ENCODE data around the gene RND2. TPM values are rescaled to one million over a fixed set of nuclear protein-coding genes. Genes with fewer than 3 reads are reported as not detected.

RND2 gene
- total and polyA plus RNA-seq, 2 of the 13 experiments (the other 11 are each of a cell fraction or from before 2014, with no cell fraction given), result 0.05 to 0.11 TPM

DNA sequence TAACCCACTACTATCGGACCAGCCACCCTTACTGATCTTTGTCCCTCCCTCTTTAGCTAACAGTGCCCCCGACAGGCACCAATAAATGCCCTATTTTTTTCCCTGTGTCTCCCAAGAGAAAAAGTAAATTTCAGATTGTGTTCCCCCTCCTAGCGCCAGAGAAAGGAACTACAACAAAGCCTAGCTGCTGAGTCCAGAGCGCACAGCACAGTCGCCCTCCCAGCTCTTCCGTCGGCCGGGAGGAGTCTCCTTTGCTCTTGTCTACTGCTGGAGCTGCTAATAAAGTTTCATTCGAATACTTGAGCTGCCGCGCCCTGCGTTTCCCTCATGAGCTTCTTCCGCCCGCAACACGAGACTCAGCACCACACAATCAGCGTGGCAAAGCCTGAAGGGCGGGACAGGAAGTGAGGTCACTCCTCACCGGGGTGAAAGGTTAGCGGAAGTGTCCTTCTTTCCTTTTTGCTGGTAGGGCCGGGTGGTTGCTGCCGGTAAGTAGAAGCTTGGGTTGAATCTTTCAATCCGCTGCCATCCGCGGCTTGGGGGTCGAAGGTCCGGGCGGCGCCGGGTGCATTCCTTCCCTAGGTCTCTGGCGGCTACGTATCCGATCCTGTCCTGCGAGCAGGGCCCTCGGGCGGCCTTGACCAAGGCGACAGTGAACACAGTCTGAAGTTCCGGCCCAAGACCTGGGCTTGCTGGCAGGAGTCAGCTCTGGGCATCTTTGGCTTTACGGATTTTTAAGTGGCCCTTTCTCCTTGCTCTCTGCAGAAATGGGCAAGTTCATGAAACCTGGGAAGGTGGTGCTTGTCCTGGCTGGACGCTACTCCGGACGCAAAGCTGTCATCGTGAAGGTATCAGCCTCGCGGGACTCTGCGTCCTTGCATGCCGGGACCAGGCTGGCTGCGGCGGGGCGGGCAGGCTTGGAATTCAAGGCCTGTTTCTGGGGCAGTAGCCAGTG is 26.8 kb upstream of the RND2 start, which contains the start of gene RPL27 (continued):
- TF ChIP-seq, protein P1, sequence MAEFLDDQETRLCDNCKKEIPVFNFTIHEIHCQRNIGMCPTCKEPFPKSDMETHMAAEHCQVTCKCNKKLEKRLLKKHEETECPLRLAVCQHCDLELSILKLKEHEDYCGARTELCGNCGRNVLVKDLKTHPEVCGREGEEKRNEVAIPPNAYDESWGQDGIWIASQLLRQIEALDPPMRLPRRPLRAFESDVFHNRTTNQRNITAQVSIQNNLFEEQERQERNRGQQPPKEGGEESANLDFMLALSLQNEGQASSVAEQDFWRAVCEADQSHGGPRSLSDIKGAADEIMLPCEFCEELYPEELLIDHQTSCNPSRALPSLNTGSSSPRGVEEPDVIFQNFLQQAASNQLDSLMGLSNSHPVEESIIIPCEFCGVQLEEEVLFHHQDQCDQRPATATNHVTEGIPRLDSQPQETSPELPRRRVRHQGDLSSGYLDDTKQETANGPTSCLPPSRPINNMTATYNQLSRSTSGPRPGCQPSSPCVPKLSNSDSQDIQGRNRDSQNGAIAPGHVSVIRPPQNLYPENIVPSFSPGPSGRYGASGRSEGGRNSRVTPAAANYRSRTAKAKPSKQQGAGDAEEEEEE (CRISPR knock-in tag; IDR thresholded peaks at IDR 0.05; ENCODE audit: borderline replicate concordance), result 0 out of 2 replicates have a peak, but pooled peaks have one; percentile 78
- TF ChIP-seq, protein P2, sequence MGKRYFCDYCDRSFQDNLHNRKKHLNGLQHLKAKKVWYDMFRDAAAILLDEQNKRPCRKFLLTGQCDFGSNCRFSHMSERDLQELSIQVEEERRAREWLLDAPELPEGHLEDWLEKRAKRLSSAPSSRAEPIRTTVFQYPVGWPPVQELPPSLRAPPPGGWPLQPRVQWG (CRISPR knock-in tag; IDR thresholded peaks at IDR 0.05; ENCODE audit: borderline replicate concordance, low read depth), result no peak
- peak; percentile 97 for TF ChIP-seq HDAC1 (CRISPR knock-in tag; IDR thresholded peaks at IDR 0.05)
- TF ChIP-seq WIZ (CRISPR knock-in tag; IDR thresholded peaks at IDR 0.05), result peak; percentile 86; the same call in 1 of the 2 replicates
- TF ChIP-seq DR1 (CRISPR knock-in tag; IDR thresholded peaks at IDR 0.05), result peak; percentile 99
- peak; percentile 47; the same call in 1 of the 2 replicates for TF ChIP-seq ZNF780A (CRISPR knock-in tag; IDR thresholded peaks at IDR 0.05)
- TF ChIP-seq ZFY (CRISPR knock-in tag; IDR thresholded peaks at IDR 0.05), result peak; percentile 100
- peak; percentile 90 for TF ChIP-seq ATF7-NPFF (CRISPR knock-in tag; IDR thresholded peaks at IDR 0.05; ENCODE audit: low read depth)
- peak; percentile 99 for TF ChIP-seq ZNF788 (CRISPR knock-in tag; IDR thresholded peaks at IDR 0.05; ENCODE audit: borderline replicate concordance)
- TF ChIP-seq CHD4 (IDR thresholded peaks at IDR 0.05; ENCODE audit: borderline replicate concordance, low read length), result no peak
- TF ChIP-seq TGIF2 (CRISPR knock-in tag; IDR thresholded peaks at IDR 0.05), result peak; percentile 68
- peak; percentile 88; the same call in 1 of the 2 replicates for TF ChIP-seq SMYD3 (CRISPR knock-in tag; IDR thresholded peaks at IDR 0.05)
- TF ChIP-seq, protein P3, sequence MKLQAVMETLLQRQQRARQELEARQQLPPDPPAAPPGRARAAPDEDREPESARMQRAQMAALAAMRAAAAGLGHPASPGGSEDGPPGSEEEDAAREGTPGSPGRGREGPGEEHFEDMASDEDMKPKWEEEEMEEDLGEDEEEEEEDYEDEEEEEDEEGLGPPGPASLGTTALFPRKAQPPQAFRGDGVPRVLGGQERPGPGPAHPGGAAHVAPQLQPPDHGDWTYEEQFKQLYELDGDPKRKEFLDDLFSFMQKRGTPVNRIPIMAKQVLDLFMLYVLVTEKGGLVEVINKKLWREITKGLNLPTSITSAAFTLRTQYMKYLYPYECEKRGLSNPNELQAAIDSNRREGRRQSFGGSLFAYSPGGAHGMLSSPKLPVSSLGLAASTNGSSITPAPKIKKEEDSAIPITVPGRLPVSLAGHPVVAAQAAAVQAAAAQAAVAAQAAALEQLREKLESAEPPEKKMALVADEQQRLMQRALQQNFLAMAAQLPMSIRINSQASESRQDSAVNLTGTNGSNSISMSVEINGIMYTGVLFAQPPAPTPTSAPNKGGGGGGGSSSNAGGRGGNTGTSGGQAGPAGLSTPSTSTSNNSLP (IDR thresholded peaks at IDR 0.05; ENCODE audit: low read depth, low read length), result peak; percentile 90
- TF ChIP-seq, protein P4, sequence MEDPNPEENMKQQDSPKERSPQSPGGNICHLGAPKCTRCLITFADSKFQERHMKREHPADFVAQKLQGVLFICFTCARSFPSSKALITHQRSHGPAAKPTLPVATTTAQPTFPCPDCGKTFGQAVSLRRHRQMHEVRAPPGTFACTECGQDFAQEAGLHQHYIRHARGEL (CRISPR knock-in tag; IDR thresholded peaks at IDR 0.05), result no peak
- peak; percentile 49; the same call in 1 of the 2 replicates for TF ChIP-seq ZNF644 (CRISPR knock-in tag; IDR thresholded peaks at IDR 0.05; ENCODE audit: low read depth)
- TF ChIP-seq SALL2 (CRISPR knock-in tag; IDR thresholded peaks at IDR 0.05), result peak; percentile 92
- TF ChIP-seq KLF15 (CRISPR knock-in tag; IDR thresholded peaks at IDR 0.05; ENCODE audit: borderline replicate concordance), result peak; percentile 72; the same call in 1 of the 2 replicates
- TF ChIP-seq, protein P5, sequence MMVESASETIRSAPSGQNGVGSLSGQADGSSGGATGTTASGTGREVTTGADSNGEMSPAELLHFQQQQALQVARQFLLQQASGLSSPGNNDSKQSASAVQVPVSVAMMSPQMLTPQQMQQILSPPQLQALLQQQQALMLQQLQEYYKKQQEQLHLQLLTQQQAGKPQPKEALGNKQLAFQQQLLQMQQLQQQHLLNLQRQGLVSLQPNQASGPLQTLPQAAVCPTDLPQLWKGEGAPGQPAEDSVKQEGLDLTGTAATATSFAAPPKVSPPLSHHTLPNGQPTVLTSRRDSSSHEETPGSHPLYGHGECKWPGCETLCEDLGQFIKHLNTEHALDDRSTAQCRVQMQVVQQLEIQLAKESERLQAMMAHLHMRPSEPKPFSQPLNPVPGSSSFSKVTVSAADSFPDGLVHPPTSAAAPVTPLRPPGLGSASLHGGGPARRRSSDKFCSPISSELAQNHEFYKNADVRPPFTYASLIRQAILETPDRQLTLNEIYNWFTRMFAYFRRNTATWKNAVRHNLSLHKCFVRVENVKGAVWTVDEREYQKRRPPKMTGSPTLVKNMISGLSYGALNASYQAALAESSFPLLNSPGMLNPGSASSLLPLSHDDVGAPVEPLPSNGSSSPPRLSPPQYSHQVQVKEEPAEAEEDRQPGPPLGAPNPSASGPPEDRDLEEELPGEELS (CRISPR knock-in tag; IDR thresholded peaks at IDR 0.05), result peak; percentile 91
- peak; percentile 90 for TF ChIP-seq MAZ (IDR thresholded peaks at IDR 0.05; ENCODE audit: borderline replicate concordance, low read depth, low read length)
- peak; percentile 97 for TF ChIP-seq MAZ (CRISPR knock-in tag; IDR thresholded peaks at IDR 0.05; ENCODE audit: low read depth)
- TF ChIP-seq ZNF556 (CRISPR knock-in tag; IDR thresholded peaks at IDR 0.05; ENCODE audit: borderline replicate concordance), result peak; percentile 99
- TF ChIP-seq KMT2B (CRISPR knock-in tag; IDR thresholded peaks at IDR 0.05), result peak; percentile 93
- TF ChIP-seq FOXA1 (IDR thresholded peaks at IDR 0.05), result no peak
- TF ChIP-seq FOXA1 (CRISPR knock-in tag; IDR thresholded peaks at IDR 0.05), result peak; percentile 58; the same call in 1 of the 2 replicates

Measured in HepG2 (cell line).